ENCODE measurements around the gene ABCC3. TPM values are rescaled to one million over a fixed set of nuclear protein-coding genes. Genes with fewer than 3 reads are reported as not detected.

ABCC3 gene
- total RNA-seq, 4 donors from 2014 or later, result 297 to 655 (median 533) TPM

GRCh38 chr17:50613007-50613992, 21.4 kb upstream of the ABCC3 start:
- 76 to 80% methylated on average over 4 to 25 of the region's 26 CpGs for WGBS, 2 donors (ENCODE audit: low coverage in 1 of 2)
- intact Hi-C loops (cut with DNase I; ENCODE audit: low total_unique reads), result no loop called here
- no peak overlapping the region for H3K4me3 ChIP-seq
- no peak for TF ChIP-seq POLR2A (IDR thresholded peaks at IDR 0.05)
- TF ChIP-seq EP300 (IDR thresholded peaks at IDR 0.05; ENCODE audit: low read depth), result no peak
- no peak for TF ChIP-seq POLR2AphosphoS5 (IDR thresholded peaks at IDR 0.05)
- no peak for TF ChIP-seq CTCF (IDR thresholded peaks at IDR 0.05)
- in situ Hi-C loops (cut with MboI; ENCODE audit: low pct_ligation_motif_present in 1 of 4, low pct_unique_long_range_greater_than_20kb in 1 of 4, low sequenced_read_pairs in 3 of 4), result no loop called here
- no peak for DNase-seq
- no peaks in the 10 kb centered on the region for H3K4me1 ChIP-seq
- H3K9me3 ChIP-seq, result no peaks in the 10 kb centered on the region
- H3K36me3 ChIP-seq, result no peaks in the 10 kb centered on the region
- no peaks in the 10 kb centered on the region for H3K27me3 ChIP-seq
- H3K27ac ChIP-seq, result no peak overlapping the region

GRCh38 chr17:50614471-50615051, 20.1 kb upstream of the ABCC3 start:
- Histone ChIP-seq H3K9me3 (no peaks in the 10 kb centered on the region), H3K36me3 (no peaks in the 10 kb centered on the region), H3K27ac (no peak overlapping the region), H3K27me3 (no peaks in the 10 kb centered on the region), H3K4me1 (no peaks in the 10 kb centered on the region), H3K4me3 (no peak overlapping the region)
- 68% methylated on average over 11 of the region's 11 CpGs; no CpG with 5 or more reads in 1 of the 2 donors for WGBS, 2 donors (ENCODE audit: low coverage in 1 of 2)
- TF ChIP-seq CTCF (IDR thresholded peaks at IDR 0.05), result no peak
- no peak for TF ChIP-seq POLR2A (IDR thresholded peaks at IDR 0.05)
- no peak for TF ChIP-seq EP300 (IDR thresholded peaks at IDR 0.05; ENCODE audit: low read depth)
- TF ChIP-seq POLR2AphosphoS5 (IDR thresholded peaks at IDR 0.05), result no peak
- in situ Hi-C loops (cut with MboI; ENCODE audit: low pct_ligation_motif_present in 1 of 4, low pct_unique_long_range_greater_than_20kb in 1 of 4, low sequenced_read_pairs in 3 of 4), result no loop called here
- DNase-seq, result no peak
- intact Hi-C loops (cut with DNase I; ENCODE audit: low total_unique reads), result no loop called here

GRCh38 chr17:50615828-50616227, 18.9 kb upstream of the ABCC3 start:
- no peak for DNase-seq
- Histone ChIP-seq H3K27ac (no peak overlapping the region), H3K36me3 (no peaks in the 10 kb centered on the region), H3K27me3 (no peaks in the 10 kb centered on the region), H3K4me1 (no peaks in the 10 kb centered on the region), H3K9me3 (no peaks in the 10 kb centered on the region), H3K4me3 (no peak overlapping the region)
- 60 to 85% methylated on average over 1 to 7 of the region's 7 CpGs for WGBS, 2 donors (ENCODE audit: low coverage in 1 of 2)
- TF ChIP-seq POLR2A (IDR thresholded peaks at IDR 0.05), result no peak
- no peak for TF ChIP-seq EP300 (IDR thresholded peaks at IDR 0.05; ENCODE audit: low read depth)
- TF ChIP-seq CTCF (IDR thresholded peaks at IDR 0.05), result no peak
- TF ChIP-seq POLR2AphosphoS5 (IDR thresholded peaks at IDR 0.05), result no peak
- in situ Hi-C loops (cut with MboI; ENCODE audit: low pct_ligation_motif_present in 1 of 4, low pct_unique_long_range_greater_than_20kb in 1 of 4, low sequenced_read_pairs in 3 of 4), result no loop called here
- intact Hi-C loops (cut with DNase I; ENCODE audit: low total_unique reads), result no loop called here

GRCh38 chr17:50618300-50618699, 16.4 kb upstream of the ABCC3 start:
- no peaks in the 10 kb centered on the region for H3K27me3 ChIP-seq
- H3K27ac ChIP-seq, result no peak overlapping the region
- H3K4me3 ChIP-seq, result no peak overlapping the region
- no peak for DNase-seq
- no peaks in the 10 kb centered on the region for H3K9me3 ChIP-seq
- TF ChIP-seq POLR2A (IDR thresholded peaks at IDR 0.05), result no peak
- H3K4me1 ChIP-seq, result no peaks in the 10 kb centered on the region
- in situ Hi-C loops (cut with MboI; ENCODE audit: low pct_ligation_motif_present in 1 of 4, low pct_unique_long_range_greater_than_20kb in 1 of 4, low sequenced_read_pairs in 3 of 4) (no loop called here), intact Hi-C loops (cut with DNase I; ENCODE audit: low total_unique reads) (no loop called here)
- no peaks in the 10 kb centered on the region for H3K36me3 ChIP-seq
- 83% methylated on average over 4 of the region's 4 CpGs; no CpG with 5 or more reads in 1 of the 2 donors for WGBS, 2 donors (ENCODE audit: low coverage in 1 of 2)
